OCI-LY3 (cell line): ENCODE data around the gene DHX29.

ENCODE experiments used
- H2AFZ ChIP-seq: fragments of 200-600, 300-600 bp; shearing (Covaris generic); 2 replicates; pipeline ENCODE4 v1.6.0; 2014; ENCODE audit warnings: antibody characterized with exemption, low read depth, low read length
- H3K27ac ChIP-seq: fragments of 200-600, 300-600 bp; sonication (generic); 2 replicates; pipeline ENCODE4 v1.5.1; 2014; ENCODE audit warnings: mild to moderate bottlenecking, low read length, moderate library complexity, mixed read lengths
- H3K27me3 ChIP-seq: fragments of 200-600, 300-600 bp; sonication (generic); 2 replicates; pipeline ENCODE4 v1.6.1; 2014; ENCODE audit warnings: low read depth, low read length, mixed read lengths
- H3K36me3 ChIP-seq: fragments of 200-600, 300-600 bp; sonication (generic); replicated peaks from 2 replicates; pipeline ENCODE3; 2014; ENCODE audit warnings: low read depth, low read length, mixed read lengths
- H3K4me1 ChIP-seq: fragments of 300-600, 200-600 bp; sonication (generic); 2 replicates; pipeline ENCODE4 v1.6.1; 2014; ENCODE audit warnings: low read length, mixed read lengths
- H3K4me2 ChIP-seq: fragments of 200-600, 300-600 bp; sonication (generic); 2 replicates; pipeline ENCODE4 v1.6.1; 2014; ENCODE audit warnings: low read length, mixed read lengths
- H3K4me3 ChIP-seq: fragments of 300-600, 200-600 bp; sonication (generic); 2 replicates; pipeline ENCODE4 v1.5.1; 2014; ENCODE audit warnings: antibody characterized with exemption, mild to moderate bottlenecking, low read length, moderate library complexity
- H3K79me2 ChIP-seq: fragments of 300-600, 200-600 bp; shearing (Covaris generic); 2 replicates; pipeline ENCODE4 v1.6.1; 2014; ENCODE audit warnings: mild to moderate bottlenecking, low read length, mixed read lengths
- H3K9ac ChIP-seq: fragments of 300-600, 200-600 bp; shearing (Covaris generic); 2 replicates; pipeline ENCODE4 v1.6.0; 2014; ENCODE audit warnings: mild to moderate bottlenecking, low read length, moderate library complexity
- H3K9me3 ChIP-seq: fragments of 200-600, 300-600 bp; shearing (Covaris generic); 2 replicates; pipeline ENCODE4 v1.6.1; 2014; ENCODE audit warnings: low read length, mixed read lengths; ENCODE audit not compliant: insufficient read depth
- H4K20me1 ChIP-seq: fragments of 200-600, 300-600 bp; sonication (generic); 2 replicates; pipeline ENCODE4 v1.6.1; 2016; ENCODE audit warnings: low read length, mixed read lengths; ENCODE audit not compliant: insufficient read depth
- CTCF ChIP-seq: fragments of 200-600, 300-600 bp; sonication (generic); IDR thresholded peaks from 2 replicates; pipeline ENCODE4 v1.5.1; 2014; ENCODE audit warnings: antibody characterized with exemption, low read length, low read depth
- EZH2phosphoT487 ChIP-seq: fragments of 200-600 bp; shearing (Covaris generic); IDR thresholded peaks from 2 replicates; pipeline ENCODE4 v1.6.1; 2018; ENCODE audit warnings: antibody characterized with exemption, mixed run types, low read depth

DHX29 gene

DNA sequence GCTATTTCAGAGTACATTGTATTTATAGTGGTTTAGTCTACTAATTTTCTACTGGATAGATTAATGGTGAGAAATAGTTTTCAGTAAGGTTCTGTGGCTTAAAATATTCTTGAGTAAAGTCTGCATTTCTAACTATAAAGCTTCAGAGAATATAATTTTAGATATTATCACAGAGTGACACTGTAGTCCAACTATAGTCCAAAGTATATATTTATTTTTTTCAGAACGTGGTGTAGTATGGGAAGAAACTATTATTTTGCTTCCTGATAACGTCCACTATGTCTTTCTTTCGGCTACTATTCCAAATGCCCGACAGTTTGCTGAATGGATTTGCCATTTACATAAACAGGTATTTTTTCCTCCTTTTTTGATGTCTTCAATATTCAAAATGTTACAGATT, 35.6 kb upstream of the DHX29 start:
- Histone ChIP-seq H3K79me2 (peaks cover 5% of the 10 kb centered on the region; the same call in 1 of the 2 replicates), H2AFZ (no peak overlapping the region), H3K4me2 (no peak overlapping the region), H3K27ac (no peak overlapping the region), H3K4me1 (peaks cover 18% of the 10 kb centered on the region), H4K20me1 (no peaks in the 10 kb centered on the region), H3K36me3 (peaks cover 26% of the 10 kb centered on the region), H3K27me3 (no peaks in the 10 kb centered on the region), H3K9ac (no peak overlapping the region), H3K4me3 (no peak overlapping the region), H3K9me3 (no peaks in the 10 kb centered on the region)
- no peak for TF ChIP-seq CTCF
- no peak for TF ChIP-seq EZH2phosphoT487

DNA sequence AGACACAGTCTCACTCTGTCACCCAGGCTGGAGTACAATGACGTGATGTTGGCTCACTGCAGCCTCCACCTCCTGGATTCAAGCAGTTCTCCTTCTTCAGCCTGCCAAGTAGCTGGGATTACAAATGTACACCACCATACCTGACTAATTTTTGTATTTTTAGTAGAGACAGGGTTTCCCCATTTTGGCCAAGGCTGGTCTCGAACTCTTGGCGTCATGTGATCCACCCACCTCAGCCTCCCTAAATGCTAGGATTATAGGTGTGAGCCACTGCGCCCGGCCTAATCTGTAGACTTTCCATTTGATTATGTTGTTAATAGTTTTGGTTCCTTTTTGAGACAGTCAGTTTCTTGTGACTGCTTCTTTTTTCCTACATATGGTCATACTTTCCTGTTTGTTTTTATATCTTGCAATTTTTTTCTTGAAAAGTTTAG, 31.3 kb upstream of the DHX29 start:
- no peaks in the 10 kb centered on the region for H3K27me3 ChIP-seq
- peaks cover 39% of the 10 kb centered on the region for H3K79me2 ChIP-seq
- no peak overlapping the region for H3K9ac ChIP-seq
- H3K36me3 ChIP-seq: peaks cover 7% of the 10 kb centered on the region
- H3K4me3 ChIP-seq: no peak overlapping the region
- H3K4me2 ChIP-seq: peak overlapping the region; percentile 43
- TF ChIP-seq EZH2phosphoT487 (no peak), CTCF (no peak)
- peak overlapping the region; percentile 67 for H3K27ac ChIP-seq
- H3K9me3 ChIP-seq: no peaks in the 10 kb centered on the region
- H3K4me1 ChIP-seq: peaks cover 32% of the 10 kb centered on the region
- H4K20me1 ChIP-seq: peaks cover 8% of the 10 kb centered on the region; the same call in 1 of the 2 replicates
- no peak overlapping the region for H2AFZ ChIP-seq

DNA sequence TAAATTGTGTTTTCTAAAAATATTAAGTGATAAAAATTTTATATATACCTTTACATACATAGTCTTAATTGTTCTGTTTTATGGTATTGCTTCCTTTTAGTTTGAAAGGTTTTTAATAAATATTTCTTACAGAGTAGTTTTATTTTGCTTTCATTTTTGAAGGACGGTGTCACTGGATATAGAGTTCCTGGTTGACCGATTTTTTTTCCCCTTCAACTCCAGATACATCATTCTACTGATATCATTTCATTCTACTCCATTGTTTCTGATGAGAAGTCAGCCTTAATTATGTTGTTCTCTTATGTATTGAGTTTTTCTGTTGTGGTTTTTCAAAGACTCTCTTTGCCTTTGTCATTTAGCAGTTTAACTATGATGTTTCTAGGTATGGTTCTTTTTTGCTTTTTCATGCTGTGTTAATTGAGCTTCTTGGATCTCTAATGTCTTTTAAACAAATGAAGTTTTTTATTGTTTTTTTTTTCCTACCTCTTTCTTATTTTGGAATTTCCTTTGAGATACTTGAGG, 30.7 kb upstream of the DHX29 start:
- peaks cover 14% of the 10 kb centered on the region for H3K36me3 ChIP-seq
- peaks cover 46% of the 10 kb centered on the region for H3K79me2 ChIP-seq
- H3K27me3 ChIP-seq: no peaks in the 10 kb centered on the region
- no peak overlapping the region for H3K4me3 ChIP-seq
- peak overlapping the region; percentile 43 for H3K4me2 ChIP-seq
- no peaks in the 10 kb centered on the region for H3K9me3 ChIP-seq
- H2AFZ ChIP-seq: no peak overlapping the region
- no peak for TF ChIP-seq CTCF
- no peak for TF ChIP-seq EZH2phosphoT487
- peaks cover 34% of the 10 kb centered on the region for H3K4me1 ChIP-seq
- H3K27ac ChIP-seq: peak overlapping the region; percentile 67
- no peak overlapping the region for H3K9ac ChIP-seq
- peaks cover 11% of the 10 kb centered on the region; the same call in 1 of the 2 replicates for H4K20me1 ChIP-seq

DNA sequence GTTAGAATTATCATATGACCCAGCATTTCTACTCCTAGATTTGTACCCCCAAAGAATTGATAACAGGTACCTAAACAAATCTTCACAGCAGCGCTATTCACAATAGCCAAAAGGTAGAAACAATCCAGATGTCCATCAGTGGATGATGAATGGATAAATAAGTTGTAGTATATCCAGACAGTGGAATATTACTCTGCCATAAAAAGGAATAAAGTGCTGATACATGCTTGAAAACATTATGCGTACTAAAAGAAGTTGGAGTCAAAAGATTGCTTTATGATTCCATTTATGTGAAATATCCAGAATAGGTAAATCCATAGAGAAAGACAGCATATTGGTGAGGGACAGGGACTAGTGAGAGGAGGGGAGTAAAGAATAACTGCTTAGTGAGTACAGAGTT, 26.3 kb upstream of the DHX29 start:
- Histone ChIP-seq H2AFZ (no peak overlapping the region), H3K9me3 (no peaks in the 10 kb centered on the region), H3K9ac (no peak overlapping the region), H4K20me1 (peaks cover 11% of the 10 kb centered on the region; the same call in 1 of the 2 replicates), H3K27ac (peak overlapping the region; percentile 72), H3K79me2 (peaks cover 61% of the 10 kb centered on the region), H3K4me1 (peaks cover 26% of the 10 kb centered on the region), H3K4me3 (no peak overlapping the region), H3K36me3 (peaks cover 33% of the 10 kb centered on the region), H3K27me3 (no peaks in the 10 kb centered on the region), H3K4me2 (0 out of 2 replicates have a peak overlapping the region, but pooled peaks have one; percentile 16)
- no peak for TF ChIP-seq EZH2phosphoT487
